ENCODE measurements around the gene ZNF213.

GRCh38 chr16:3115561-3115960 lies 19.3 kb upstream of the ZNF213 start:
- no peak for TF ChIP-seq POLR2A (IDR thresholded peaks at IDR 0.05)
- TF ChIP-seq, protein P1, sequence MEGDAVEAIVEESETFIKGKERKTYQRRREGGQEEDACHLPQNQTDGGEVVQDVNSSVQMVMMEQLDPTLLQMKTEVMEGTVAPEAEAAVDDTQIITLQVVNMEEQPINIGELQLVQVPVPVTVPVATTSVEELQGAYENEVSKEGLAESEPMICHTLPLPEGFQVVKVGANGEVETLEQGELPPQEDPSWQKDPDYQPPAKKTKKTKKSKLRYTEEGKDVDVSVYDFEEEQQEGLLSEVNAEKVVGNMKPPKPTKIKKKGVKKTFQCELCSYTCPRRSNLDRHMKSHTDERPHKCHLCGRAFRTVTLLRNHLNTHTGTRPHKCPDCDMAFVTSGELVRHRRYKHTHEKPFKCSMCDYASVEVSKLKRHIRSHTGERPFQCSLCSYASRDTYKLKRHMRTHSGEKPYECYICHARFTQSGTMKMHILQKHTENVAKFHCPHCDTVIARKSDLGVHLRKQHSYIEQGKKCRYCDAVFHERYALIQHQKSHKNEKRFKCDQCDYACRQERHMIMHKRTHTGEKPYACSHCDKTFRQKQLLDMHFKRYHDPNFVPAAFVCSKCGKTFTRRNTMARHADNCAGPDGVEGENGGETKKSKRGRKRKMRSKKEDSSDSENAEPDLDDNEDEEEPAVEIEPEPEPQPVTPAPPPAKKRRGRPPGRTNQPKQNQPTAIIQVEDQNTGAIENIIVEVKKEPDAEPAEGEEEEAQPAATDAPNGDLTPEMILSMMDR (IDR thresholded peaks at IDR 0.05) = no peak
